GM19438 (cell line): ENCODE data around the gene BDKRB2.

Source experiments
- ATAC-seq: cut with Tn5 transposase; IDR thresholded peaks from one replicate; pipeline ENCODE4 v1.9.1; 2021; ENCODE audit warnings: low read depth; ENCODE audit not compliant: unreplicated experiment

BDKRB2 gene

GRCh38 chr14:96204151-96205058, at the start of gene BDKRB2:
TSS of gene BDKRB2 (plus strand) at chr14:96204839. CDS start at chr14:96237108, 32,269 bp downstream.
- no peak for ATAC-seq

- no peak for ATAC-seq
These were observed 49.7 kb upstream of the BDKRB2 start for GRCh38 chr14:96154900-96155299.

GRCh38 chr14:96156804-96157760, 47.6 kb upstream of the BDKRB2 start:
- ATAC-seq = no peak

GRCh38 chr14:96158735-96159134, 45.9 kb upstream of the BDKRB2 start:
- ATAC-seq = no peak

GRCh38 chr14:96160076-96160912, 44.3 kb upstream of the BDKRB2 start:
- ATAC-seq = no peak

- no peak for ATAC-seq
These were observed 43.7 kb upstream of the BDKRB2 start for GRCh38 chr14:96160913-96161310.

GRCh38 chr14:96161636-96162035, 43.0 kb upstream of the BDKRB2 start:
- ATAC-seq = no peak

- no peak for ATAC-seq
These were observed 42.4 kb upstream of the BDKRB2 start for GRCh38 chr14:96162265-96162664.

GRCh38 chr14:96162741-96163140, 41.9 kb upstream of the BDKRB2 start:
- no peak for ATAC-seq

GRCh38 chr14:96164861-96165490, 39.7 kb upstream of the BDKRB2 start:
- no peak for ATAC-seq

- ATAC-seq = no peak
These were observed 38.9 kb upstream of the BDKRB2 start for GRCh38 chr14:96165493-96166436.

- no peak for ATAC-seq
These were observed 38.0 kb upstream of the BDKRB2 start for GRCh38 chr14:96166461-96167223.

GRCh38 chr14:96167224-96168148, 37.2 kb upstream of the BDKRB2 start:
- no peak for ATAC-seq

GRCh38 chr14:96168581-96168980, 36.1 kb upstream of the BDKRB2 start:
- no peak for ATAC-seq

GRCh38 chr14:96170961-96171592, 33.6 kb upstream of the BDKRB2 start:
- ATAC-seq = no peak

- no peak for ATAC-seq
These were observed 30.8 kb upstream of the BDKRB2 start for GRCh38 chr14:96173636-96174475.
